ENCODE data around the gene MYH8.

The MYH8 gene

DNA sequence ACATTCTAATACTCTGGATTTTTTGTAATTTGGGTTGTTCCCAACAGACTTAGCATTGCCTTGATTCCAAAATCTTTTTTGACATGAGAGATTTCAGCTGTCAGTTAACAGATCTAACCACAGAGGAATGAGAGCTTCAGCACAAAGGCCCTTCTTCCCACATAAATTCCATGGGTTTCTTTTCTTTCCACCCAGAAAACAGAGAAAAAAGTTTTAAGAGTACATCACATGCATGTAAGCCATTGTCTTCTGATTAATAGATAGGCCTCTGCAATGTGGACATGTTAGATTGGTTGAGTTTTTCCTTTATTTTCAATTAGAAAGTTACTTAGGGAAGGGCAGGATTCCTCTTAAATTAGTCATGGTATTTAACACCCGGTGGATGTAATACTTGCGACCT lies 939 bp downstream of the MYH8 start:
- no peak for TF ChIP-seq CTCF (IDR thresholded peaks at IDR 0.05; ENCODE audit: low read depth, low read length, missing control alignments)
- no peak overlapping the region for H3K4me3 ChIP-seq (ENCODE audit: low read depth, low read length)
- in situ Hi-C loops (cut with HindIII; ENCODE audit: low sequenced_read_pairs): loop anchor here (25.0 kb wide), 1 partner anchor 109 kb away; no protein-coding TSS in a partner anchor
- DNase-seq (ENCODE audit: low read depth): no peak

- in situ Hi-C loops (cut with HindIII; ENCODE audit: low sequenced_read_pairs): loop anchor here (25.0 kb wide), 1 partner anchor 105 kb away; no protein-coding TSS in a partner anchor
- no peak overlapping the region for H3K4me3 ChIP-seq (ENCODE audit: low read depth, low read length)
- TF ChIP-seq CTCF (IDR thresholded peaks at IDR 0.05; ENCODE audit: low read depth, low read length, missing control alignments): no peak
- no peak for DNase-seq (ENCODE audit: low read depth)
These were observed 4.3 kb downstream of the MYH8 start for GRCh38 chr17:10417431-10417830.

GRCh38 chr17:10415161-10415560 lies 6.6 kb downstream of the MYH8 start:
- no peak for DNase-seq (ENCODE audit: low read depth)
- no peak for TF ChIP-seq CTCF (IDR thresholded peaks at IDR 0.05; ENCODE audit: low read depth, low read length, missing control alignments)
- H3K4me3 ChIP-seq (ENCODE audit: low read depth, low read length): no peak overlapping the region
- in situ Hi-C loops (cut with HindIII; ENCODE audit: low sequenced_read_pairs): loop anchor here (25.0 kb wide), 1 partner anchor 103 kb away; no protein-coding TSS in a partner anchor

- in situ Hi-C loops (cut with HindIII; ENCODE audit: low sequenced_read_pairs): loop anchor here (25.0 kb wide), 1 partner anchor 91 kb away; no protein-coding TSS in a partner anchor
- TF ChIP-seq CTCF (IDR thresholded peaks at IDR 0.05; ENCODE audit: low read depth, low read length, missing control alignments): no peak
- no peak for DNase-seq (ENCODE audit: low read depth)
- no peak overlapping the region for H3K4me3 ChIP-seq (ENCODE audit: low read depth, low read length)
These were observed 18.2 kb downstream of the MYH8 start for GRCh38 chr17:10403589-10403988.

- TF ChIP-seq CTCF (IDR thresholded peaks at IDR 0.05; ENCODE audit: low read depth, low read length, missing control alignments): no peak
- H3K4me3 ChIP-seq (ENCODE audit: low read depth, low read length): no peak overlapping the region
- in situ Hi-C loops (cut with HindIII; ENCODE audit: low sequenced_read_pairs): no loop called here
- no peak for DNase-seq (ENCODE audit: low read depth)
These were observed 23.4 kb downstream of the MYH8 start for GRCh38 chr17:10398352-10398751.

DNA sequence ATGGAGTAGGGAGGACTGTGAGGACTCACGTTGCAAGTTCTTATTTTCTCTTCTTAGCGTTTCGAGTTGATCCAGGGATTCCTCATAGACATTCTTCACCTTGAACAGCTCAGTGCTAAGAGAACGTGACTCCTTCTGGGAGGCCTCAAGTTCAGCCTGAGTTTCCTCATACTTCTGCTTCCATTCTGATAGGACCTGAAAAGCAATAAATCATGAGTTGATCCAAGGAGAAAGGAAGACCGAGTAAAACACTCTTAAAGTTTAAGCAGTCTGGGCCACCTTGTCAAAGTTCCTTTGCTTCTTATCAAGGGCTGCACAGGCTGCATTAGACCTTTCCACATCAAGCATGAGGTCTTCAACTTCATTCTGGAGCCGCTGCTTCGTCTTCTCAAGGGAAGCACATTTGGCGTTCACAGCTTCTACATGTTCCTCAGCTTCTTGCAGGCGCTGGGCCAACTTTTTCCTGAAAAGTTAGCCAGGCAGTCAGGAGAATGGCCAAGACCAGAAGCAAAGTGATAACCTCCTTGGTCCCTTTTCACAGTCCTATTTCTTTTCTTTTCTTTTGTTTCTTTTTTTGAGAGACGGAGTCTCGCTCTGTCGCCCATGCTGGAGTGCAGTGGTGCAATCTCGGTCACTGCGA lies 25.1 kb downstream of the MYH8 start:
- no peak overlapping the region for H3K4me3 ChIP-seq (ENCODE audit: low read depth, low read length)
- DNase-seq (ENCODE audit: low read depth): no peak
- no peak for TF ChIP-seq CTCF (IDR thresholded peaks at IDR 0.05; ENCODE audit: low read depth, low read length, missing control alignments)
- in situ Hi-C loops (cut with HindIII; ENCODE audit: low sequenced_read_pairs): no loop called here
